Uterus (tissue), 2 donors: ENCODE measurements around the gene TSFM.

ENCODE experiments used
- POLR2A ChIP-seq, 2 donors: fragments of 450-650 bp; IDR thresholded peaks; one replicate each; pipeline ENCODE4 v1.6.1; 2016; ENCODE audit warnings: antibody characterized with exemption in 2 of 2, mild to moderate bottlenecking in 1 of 2, moderate library complexity in 1 of 2
- TF ChIP-seq, protein P1 (sequence below), 4 experiments: fragments of 200-600 bp in 2 of 4; fragments of 450-650 bp in 2 of 4; sonication (generic) in 2 of 4; IDR thresholded peaks; one replicate each; pipeline ENCODE4 v1.5.1; 2016 to 2019; ENCODE audit warnings: antibody characterized with exemption in 4 of 4, mild to moderate bottlenecking in 2 of 4, moderate library complexity in 1 of 4

DNA sequence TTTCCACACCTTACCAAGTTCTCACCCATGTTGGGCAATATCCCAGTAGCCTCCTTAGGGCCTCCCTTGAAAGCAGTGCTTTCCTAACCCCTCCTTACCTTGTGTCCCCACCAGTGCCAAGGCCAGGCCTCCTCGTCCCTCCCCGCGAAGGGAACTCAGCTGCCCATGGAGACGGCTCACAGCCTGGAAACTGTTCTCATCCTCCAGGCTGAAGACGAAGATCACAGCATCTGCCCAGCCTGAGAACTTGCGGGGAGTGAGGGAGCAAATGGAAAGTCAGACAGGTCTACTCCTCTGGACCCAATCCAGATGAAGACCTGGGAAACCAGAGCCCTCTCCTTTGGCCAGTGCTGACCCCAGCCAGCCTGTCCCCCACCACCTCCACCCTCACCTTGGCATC is 48.7 kb upstream of the TSFM start:
- TF ChIP-seq, protein P1, sequence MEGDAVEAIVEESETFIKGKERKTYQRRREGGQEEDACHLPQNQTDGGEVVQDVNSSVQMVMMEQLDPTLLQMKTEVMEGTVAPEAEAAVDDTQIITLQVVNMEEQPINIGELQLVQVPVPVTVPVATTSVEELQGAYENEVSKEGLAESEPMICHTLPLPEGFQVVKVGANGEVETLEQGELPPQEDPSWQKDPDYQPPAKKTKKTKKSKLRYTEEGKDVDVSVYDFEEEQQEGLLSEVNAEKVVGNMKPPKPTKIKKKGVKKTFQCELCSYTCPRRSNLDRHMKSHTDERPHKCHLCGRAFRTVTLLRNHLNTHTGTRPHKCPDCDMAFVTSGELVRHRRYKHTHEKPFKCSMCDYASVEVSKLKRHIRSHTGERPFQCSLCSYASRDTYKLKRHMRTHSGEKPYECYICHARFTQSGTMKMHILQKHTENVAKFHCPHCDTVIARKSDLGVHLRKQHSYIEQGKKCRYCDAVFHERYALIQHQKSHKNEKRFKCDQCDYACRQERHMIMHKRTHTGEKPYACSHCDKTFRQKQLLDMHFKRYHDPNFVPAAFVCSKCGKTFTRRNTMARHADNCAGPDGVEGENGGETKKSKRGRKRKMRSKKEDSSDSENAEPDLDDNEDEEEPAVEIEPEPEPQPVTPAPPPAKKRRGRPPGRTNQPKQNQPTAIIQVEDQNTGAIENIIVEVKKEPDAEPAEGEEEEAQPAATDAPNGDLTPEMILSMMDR (IDR thresholded peaks at IDR 0.05) = no peak
- no peak for TF ChIP-seq POLR2A (IDR thresholded peaks at IDR 0.05)
